IPS-15b (cell line): ENCODE measurements around the gene LBR.

ENCODE experiments used
- H3K27me3 ChIP-seq: one replicate; pipeline ENCODE4 v1.6.1; 2013; ENCODE audit warnings: low read length; ENCODE audit not compliant: control insufficient read depth, insufficient read depth
- H3K36me3 ChIP-seq: one replicate; pipeline ENCODE4 v1.6.1; 2013; ENCODE audit warnings: low read length; ENCODE audit not compliant: control insufficient read depth, insufficient read depth
- H3K4me1 ChIP-seq: one replicate; pipeline ENCODE4 v1.6.1; 2013; ENCODE audit warnings: mild to moderate bottlenecking, low read length; ENCODE audit not compliant: control insufficient read depth, insufficient read depth
- H3K4me3 ChIP-seq: one replicate; pipeline ENCODE4 v1.5.1; 2013; ENCODE audit warnings: low read depth, low read length
- H3K9ac ChIP-seq: one replicate; pipeline ENCODE4 v1.6.1; 2013; ENCODE audit warnings: low read depth, mild to moderate bottlenecking, low read length
- H3K9me3 ChIP-seq: one replicate; pipeline ENCODE4 v1.6.1; 2013; ENCODE audit warnings: mild to moderate bottlenecking, low read length; ENCODE audit not compliant: control insufficient read depth, insufficient read depth

Gene LBR

DNA sequence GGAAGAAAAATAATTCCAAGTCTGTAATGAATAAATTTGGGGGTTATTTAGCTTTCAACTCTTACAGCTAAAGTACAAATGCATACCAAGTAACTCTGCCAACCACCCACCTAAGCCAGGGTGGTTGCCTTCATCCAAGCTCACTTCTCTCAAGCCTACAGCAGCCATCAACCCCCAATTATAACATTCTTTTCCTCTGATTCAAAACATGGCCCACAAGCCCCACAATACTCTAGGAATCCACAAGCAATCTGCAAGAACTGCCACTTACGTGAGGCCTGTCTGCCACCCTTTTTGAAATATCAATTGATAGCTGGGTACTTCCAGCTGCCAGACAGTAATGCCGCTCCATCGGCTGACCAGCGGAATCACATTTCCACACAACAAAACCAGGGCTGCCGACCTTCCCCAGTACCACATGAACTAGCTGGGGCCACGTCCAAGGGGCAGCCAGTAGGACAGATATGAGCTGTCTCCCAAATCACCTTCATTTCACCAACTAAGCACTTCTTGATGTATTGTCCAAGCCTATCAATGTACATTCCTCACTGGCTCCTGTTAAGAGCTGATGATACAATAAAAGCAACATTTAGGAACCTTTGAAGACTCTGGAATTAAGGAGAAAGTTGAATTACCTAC is 3.2 kb downstream of the LBR start:
- Histone ChIP-seq H3K4me1 (peaks cover 11% of the 10 kb centered on the region), H3K4me3 (no peak overlapping the region), H3K9ac (no peak overlapping the region), H3K36me3 (no peaks in the 10 kb centered on the region), H3K9me3 (no peaks in the 10 kb centered on the region), H3K27me3 (peaks cover 22% of the 10 kb centered on the region)

DNA sequence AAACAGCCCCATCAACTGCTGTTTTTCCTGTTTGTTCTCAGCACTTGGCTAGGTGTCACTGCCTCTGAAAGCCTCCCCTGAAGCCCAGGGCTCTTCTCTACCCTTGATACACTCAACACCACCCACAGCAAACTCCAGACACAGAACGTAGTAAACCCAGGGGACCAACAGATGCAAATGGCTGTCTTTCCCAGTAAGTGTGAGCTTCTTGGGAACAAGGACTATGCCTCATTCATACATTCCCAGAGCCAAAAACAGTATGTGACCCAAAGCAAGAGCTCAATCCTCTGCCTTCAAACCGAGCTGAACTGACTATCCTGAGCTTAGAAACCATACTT is 4.4 kb downstream of the LBR start:
- H3K27me3 ChIP-seq = peaks cover 16% of the 10 kb centered on the region
- peaks cover 4% of the 10 kb centered on the region for H3K36me3 ChIP-seq
- no peaks in the 10 kb centered on the region for H3K9me3 ChIP-seq
- H3K9ac ChIP-seq = no peak overlapping the region
- peaks cover 6% of the 10 kb centered on the region for H3K4me1 ChIP-seq
- no peak overlapping the region for H3K4me3 ChIP-seq

DNA sequence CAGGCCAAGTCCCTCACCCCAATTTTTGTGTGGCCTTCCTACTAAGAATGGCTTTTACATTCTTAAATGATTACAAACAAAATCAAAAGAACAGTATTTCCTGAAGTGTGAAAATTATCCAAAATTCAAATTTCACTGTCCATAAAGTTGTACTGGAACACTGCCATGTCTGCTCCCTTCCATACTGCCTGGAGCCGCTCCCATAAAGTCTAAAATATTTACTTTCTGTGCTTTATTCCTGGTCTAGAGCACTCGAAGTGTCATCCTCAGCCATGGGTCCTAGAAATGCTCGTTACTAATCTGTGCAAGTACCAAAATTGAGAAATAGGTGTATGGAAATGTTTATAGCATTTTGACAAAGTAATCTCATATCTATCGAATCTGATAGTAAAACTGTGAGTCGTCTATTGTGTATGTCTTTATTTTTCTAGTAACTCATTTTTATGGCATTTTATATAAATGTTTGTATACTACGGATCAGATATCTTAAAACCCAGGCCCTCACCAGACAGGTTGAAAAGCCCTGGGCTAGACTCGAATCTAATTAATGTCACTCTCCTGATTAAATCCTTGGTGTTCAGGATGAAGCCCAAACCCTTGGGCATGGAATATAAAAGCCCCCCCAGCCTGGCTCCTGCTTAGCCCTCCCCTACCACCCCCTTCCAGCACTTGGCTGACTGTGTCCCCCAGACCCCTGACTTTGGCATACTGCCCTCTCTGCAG is 4.9 kb downstream of the LBR start:
- H3K27me3 ChIP-seq = peaks cover 16% of the 10 kb centered on the region
- no peak overlapping the region for H3K4me3 ChIP-seq
- H3K36me3 ChIP-seq = peaks cover 4% of the 10 kb centered on the region
- no peak overlapping the region for H3K9ac ChIP-seq
- H3K4me1 ChIP-seq = peaks cover 6% of the 10 kb centered on the region
- H3K9me3 ChIP-seq = no peaks in the 10 kb centered on the region

- Histone ChIP-seq H3K36me3 (peaks cover 4% of the 10 kb centered on the region), H3K27me3 (peaks cover 15% of the 10 kb centered on the region), H3K9ac (no peak overlapping the region)
Measured at GRCh38 chr1:225422031-225422605, 5.7 kb downstream of the LBR start.

DNA sequence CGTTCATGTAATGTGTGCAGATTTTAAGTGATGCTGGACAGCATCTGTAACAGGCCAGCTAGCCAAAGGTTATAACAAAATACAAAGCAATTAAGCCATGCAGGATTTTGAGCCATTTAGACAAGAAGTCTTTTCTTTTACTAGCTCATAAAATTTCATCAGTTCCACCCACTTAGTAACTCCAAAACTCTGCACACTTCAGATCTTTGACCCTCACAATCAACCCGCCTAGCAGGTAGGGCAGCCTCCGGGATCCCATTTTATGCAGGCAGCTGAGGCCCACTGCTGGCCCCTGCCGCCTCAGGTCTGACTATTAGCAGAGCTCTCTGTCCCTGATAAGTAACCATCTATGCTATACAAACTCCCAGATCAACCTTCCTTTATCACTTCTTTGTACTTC is 9.2 kb downstream of the LBR start:
- Histone ChIP-seq H3K36me3 (peaks cover 4% of the 10 kb centered on the region), H3K4me3 (no peak overlapping the region), H3K9ac (no peak overlapping the region), H3K9me3 (no peaks in the 10 kb centered on the region), H3K27me3 (no peaks in the 10 kb centered on the region), H3K4me1 (no peaks in the 10 kb centered on the region)

More at GRCh38 chr1:225422031-225422605, 5.7 kb downstream of the LBR start:
- Histone ChIP-seq H3K4me1 (peaks cover 6% of the 10 kb centered on the region), H3K9me3 (no peaks in the 10 kb centered on the region), H3K4me3 (no peak overlapping the region)

- H3K9me3 ChIP-seq = no peaks in the 10 kb centered on the region
- H3K27me3 ChIP-seq = no peaks in the 10 kb centered on the region
- H3K4me1 ChIP-seq = no peaks in the 10 kb centered on the region
- no peak overlapping the region for H3K4me3 ChIP-seq
- peaks cover 4% of the 10 kb centered on the region for H3K36me3 ChIP-seq
- H3K9ac ChIP-seq = no peak overlapping the region
Measured at GRCh38 chr1:225418059-225418458, 9.8 kb downstream of the LBR start.

DNA sequence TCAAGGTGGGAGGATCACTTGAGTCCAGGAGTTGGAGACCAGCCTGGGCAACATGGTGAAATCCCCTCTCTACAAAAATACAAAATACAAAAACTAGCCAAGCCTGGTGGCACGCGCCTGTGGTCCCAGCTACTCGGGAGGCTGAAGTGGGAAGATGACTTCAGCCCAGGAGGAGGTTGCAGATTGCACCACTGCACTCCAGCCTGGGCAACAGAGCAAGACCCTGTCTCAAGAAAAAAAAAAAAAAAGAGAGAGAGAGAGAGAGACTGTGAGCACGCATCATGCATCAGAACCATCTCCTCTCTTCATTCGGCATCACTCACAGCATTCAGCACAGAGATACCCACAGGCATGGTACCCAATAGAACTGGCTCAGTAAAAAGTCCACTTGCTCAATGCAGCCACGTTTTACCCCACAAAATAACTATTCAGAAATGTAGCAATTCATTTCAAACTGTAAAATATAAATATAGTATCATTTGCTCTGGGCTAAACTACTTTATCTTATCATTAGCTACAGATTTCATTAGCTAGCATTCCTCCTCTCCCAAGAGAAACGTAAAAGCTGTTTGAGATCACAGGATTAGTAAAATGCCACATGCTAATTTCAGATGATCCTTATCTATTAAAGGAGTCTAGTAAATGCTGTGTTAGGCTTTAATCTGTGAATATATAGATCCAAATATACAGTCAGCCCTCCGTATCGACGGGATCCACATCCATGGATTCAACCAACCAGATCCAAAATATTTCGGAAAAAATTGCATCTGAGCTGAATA is 11.7 kb downstream of the LBR start:
- Histone ChIP-seq H3K27me3 (no peaks in the 10 kb centered on the region), H3K4me3 (no peak overlapping the region), H3K4me1 (no peaks in the 10 kb centered on the region), H3K36me3 (peaks cover 4% of the 10 kb centered on the region), H3K9me3 (no peaks in the 10 kb centered on the region), H3K9ac (no peak overlapping the region)

DNA sequence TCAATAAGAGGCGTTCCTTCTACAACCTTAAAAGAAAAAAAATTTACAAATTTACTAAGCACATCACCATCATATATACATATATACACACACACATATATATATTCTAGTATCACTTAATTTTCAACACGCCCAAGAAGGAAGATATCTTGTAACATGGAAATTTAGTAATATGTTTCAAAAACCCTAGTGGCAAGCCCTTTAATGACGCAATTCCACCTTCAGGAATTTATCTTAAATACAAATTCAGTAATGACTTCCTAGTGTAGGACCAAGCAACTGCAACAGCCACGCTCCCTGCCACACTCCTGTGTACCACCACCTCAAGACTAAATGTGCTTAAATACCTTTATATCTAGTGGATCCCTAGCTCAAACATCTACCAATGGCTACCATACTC is 12.5 kb downstream of the LBR start:
- Histone ChIP-seq H3K9ac (no peak overlapping the region), H3K36me3 (peaks cover 4% of the 10 kb centered on the region), H3K9me3 (no peaks in the 10 kb centered on the region), H3K4me1 (no peaks in the 10 kb centered on the region), H3K4me3 (no peak overlapping the region), H3K27me3 (no peaks in the 10 kb centered on the region)

GRCh38 chr1:225413708-225414375 is 14.0 kb downstream of the LBR start:
- H3K4me3 ChIP-seq = no peak overlapping the region
- H3K27me3 ChIP-seq = no peaks in the 10 kb centered on the region
- no peaks in the 10 kb centered on the region for H3K9me3 ChIP-seq
- peaks cover 3% of the 10 kb centered on the region for H3K4me1 ChIP-seq
- H3K36me3 ChIP-seq = peaks cover under 1% of the 10 kb centered on the region
- no peak overlapping the region for H3K9ac ChIP-seq

GRCh38 chr1:225412803-225413351 is 15.0 kb downstream of the LBR start:
- Histone ChIP-seq H3K4me3 (no peak overlapping the region), H3K4me1 (peaks cover 8% of the 10 kb centered on the region), H3K9me3 (no peaks in the 10 kb centered on the region), H3K9ac (no peak overlapping the region), H3K27me3 (no peaks in the 10 kb centered on the region), H3K36me3 (no peaks in the 10 kb centered on the region)

- no peaks in the 10 kb centered on the region for H3K36me3 ChIP-seq
- H3K27me3 ChIP-seq = no peaks in the 10 kb centered on the region
- peaks cover 8% of the 10 kb centered on the region for H3K4me1 ChIP-seq
- no peak overlapping the region for H3K9ac ChIP-seq
- no peak overlapping the region for H3K4me3 ChIP-seq
- H3K9me3 ChIP-seq = no peaks in the 10 kb centered on the region
Measured at GRCh38 chr1:225412321-225412720, 15.5 kb downstream of the LBR start.
